Brain microvascular endothelial cell (primary cell): ENCODE data around the gene RPL38.

Experiments
- DNase-seq: peaks from one replicate; pipeline ENCODE4 v3.0.0-alpha.2; 2020
- H3K27ac ChIP-seq: fragments of 250-450 bp; sonication (Bioruptor Pico); 2 replicates; pipeline ENCODE4 v1.5.1; 2020; ENCODE audit warnings: mild to moderate bottlenecking, moderate library complexity
- H3K27me3 ChIP-seq: fragments of 250-450 bp; sonication (Bioruptor Pico); replicated peaks from 2 replicates; pipeline ENCODE4 v1.5.1; 2020; ENCODE audit warnings: mild to moderate bottlenecking
- H3K36me3 ChIP-seq: fragments of 250-450 bp; sonication (Bioruptor Pico); replicated peaks from 2 replicates; pipeline ENCODE4 v1.5.1; 2020; ENCODE audit warnings: mild to moderate bottlenecking
- H3K4me3 ChIP-seq: 2 replicates; pipeline ENCODE4 v1.5.1; 2011; ENCODE audit warnings: low read depth, mild to moderate bottlenecking, control low read depth, low read length, moderate library complexity
- CTCF ChIP-seq: IDR thresholded peaks from 2 replicates; pipeline ENCODE4 v1.5.1; 2011; ENCODE audit warnings: low read depth, mild to moderate bottlenecking, moderate library complexity, low read length, control low read depth, inconsistent platforms; ENCODE audit errors: missing control alignments
- in situ Hi-C: cut with HindIII; loops from 2 replicates; pipeline ENCODE4 v1.10.0; 2017; ENCODE audit warnings: low sequenced_read_pairs, low pct_ligation_motif_present

Gene RPL38

GRCh38 chr17:74220946-74221818, 17.7 kb downstream of the RPL38 start:
- no peak for DNase-seq
- H3K36me3 ChIP-seq: no peaks in the 10 kb centered on the region
- TF ChIP-seq CTCF: no peak

GRCh38 chr17:74222399-74222798, 18.9 kb downstream of the RPL38 start:
- Histone ChIP-seq H3K27ac (no peak overlapping the region), H3K27me3 (no peaks in the 10 kb centered on the region), H3K36me3 (no peaks in the 10 kb centered on the region), H3K4me3 (no peak overlapping the region)
- no peak for DNase-seq
- in situ Hi-C loops: no loop called here
- no peak for TF ChIP-seq CTCF

More at GRCh38 chr17:74220946-74221818, 17.7 kb downstream of the RPL38 start:
- Histone ChIP-seq H3K27ac (no peak overlapping the region), H3K4me3 (no peak overlapping the region), H3K27me3 (no peaks in the 10 kb centered on the region)
- in situ Hi-C loops: no loop called here

GRCh38 chr17:74223901-74224300, 20.4 kb downstream of the RPL38 start:
- in situ Hi-C loops: no loop called here
- H3K4me3 ChIP-seq: no peak overlapping the region
- H3K27ac ChIP-seq: no peak overlapping the region
- H3K36me3 ChIP-seq: no peaks in the 10 kb centered on the region
- DNase-seq: no peak
- TF ChIP-seq CTCF: no peak
- no peaks in the 10 kb centered on the region for H3K27me3 ChIP-seq

- in situ Hi-C loops: no loop called here
- H3K36me3 ChIP-seq: no peaks in the 10 kb centered on the region
- no peak overlapping the region for H3K4me3 ChIP-seq
- H3K27ac ChIP-seq: no peak overlapping the region
- H3K27me3 ChIP-seq: no peaks in the 10 kb centered on the region
- no peak for DNase-seq
- TF ChIP-seq CTCF: no peak
These were observed 21.7 kb downstream of the RPL38 start for GRCh38 chr17:74224959-74225725.

- no peaks in the 10 kb centered on the region for H3K36me3 ChIP-seq
- TF ChIP-seq CTCF: no peak
- no peak overlapping the region for H3K4me3 ChIP-seq
- in situ Hi-C loops: no loop called here
- no peaks in the 10 kb centered on the region for H3K27me3 ChIP-seq
- DNase-seq: no peak
- H3K27ac ChIP-seq: no peak overlapping the region
These were observed 22.8 kb downstream of the RPL38 start for GRCh38 chr17:74226252-74226651.
